HG03139 (cell line): ENCODE data around the gene DOK6.
"Not testable (repeated sequence)": the region's sequence is repeated elsewhere in the genome, so short reads cannot be mapped to it uniquely, and the experiment has no call there.

Experiments used
- ATAC-seq: cut with Tn5 transposase; IDR thresholded peaks from one replicate; pipeline ENCODE4 v1.9.1; 2021; ENCODE audit not compliant: unreplicated experiment

Gene DOK6

DNA sequence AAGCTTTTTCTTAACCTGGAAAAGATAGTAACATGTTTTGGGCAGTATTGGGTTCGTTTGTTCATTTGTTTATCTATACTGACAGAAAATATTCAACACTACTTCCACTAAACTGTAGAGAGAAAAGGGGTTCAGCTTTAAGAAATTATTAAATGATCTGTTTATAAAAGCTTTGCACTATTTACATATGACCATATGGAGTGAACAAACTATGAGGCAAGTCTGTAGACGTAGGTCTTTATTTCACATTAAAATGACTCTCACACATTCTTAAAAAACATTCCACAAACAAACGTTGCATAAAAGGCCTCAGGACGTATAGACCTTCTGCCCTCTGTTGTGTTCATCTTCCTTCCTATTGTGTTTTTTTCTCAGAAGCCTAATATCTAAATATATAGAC, 452.4 kb downstream of the DOK6 start:
- no peak for ATAC-seq

GRCh38 chr18:69854455-69854854, 453.8 kb downstream of the DOK6 start:
- ATAC-seq = no peak

DNA sequence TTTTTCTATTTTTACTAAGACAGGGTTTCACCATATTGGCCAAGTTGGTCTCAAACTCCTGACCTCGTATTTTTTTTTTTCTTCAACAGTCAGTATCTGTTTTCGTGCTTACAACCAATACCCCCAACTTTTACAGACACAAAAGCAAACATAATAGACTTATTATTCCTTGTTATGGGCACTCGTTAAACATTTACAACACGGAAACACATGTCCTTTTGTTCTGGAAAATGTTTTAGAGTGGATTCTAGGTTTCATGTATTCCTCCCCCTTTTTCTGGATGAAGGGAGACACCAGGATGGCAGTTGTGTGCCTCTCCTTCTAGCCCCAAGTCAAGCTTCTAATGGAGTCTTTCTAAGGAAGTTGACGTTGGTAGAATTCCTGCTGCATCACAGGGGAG, 458.2 kb downstream of the DOK6 start:
- no peak for ATAC-seq

DNA sequence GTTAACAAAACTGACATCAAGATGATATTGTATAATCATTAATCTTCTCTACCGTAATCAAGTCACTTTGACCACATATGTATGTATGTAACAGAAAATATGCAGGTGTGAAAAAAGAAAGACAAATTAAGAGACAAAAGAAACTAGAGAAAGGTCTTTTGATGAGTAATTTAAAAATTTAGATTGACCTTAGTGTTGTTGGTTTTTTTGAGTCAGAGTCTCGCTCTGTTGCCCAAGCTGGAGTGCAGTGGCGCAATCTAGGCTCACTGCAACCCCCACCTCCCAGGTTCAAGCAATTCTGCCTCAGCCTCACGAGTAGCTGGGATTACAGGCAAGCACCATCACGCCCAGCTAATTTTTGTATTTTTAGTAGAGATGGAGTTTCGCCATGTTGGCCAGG, 464.1 kb downstream of the DOK6 start:
- peak; percentile 71 for ATAC-seq

DNA sequence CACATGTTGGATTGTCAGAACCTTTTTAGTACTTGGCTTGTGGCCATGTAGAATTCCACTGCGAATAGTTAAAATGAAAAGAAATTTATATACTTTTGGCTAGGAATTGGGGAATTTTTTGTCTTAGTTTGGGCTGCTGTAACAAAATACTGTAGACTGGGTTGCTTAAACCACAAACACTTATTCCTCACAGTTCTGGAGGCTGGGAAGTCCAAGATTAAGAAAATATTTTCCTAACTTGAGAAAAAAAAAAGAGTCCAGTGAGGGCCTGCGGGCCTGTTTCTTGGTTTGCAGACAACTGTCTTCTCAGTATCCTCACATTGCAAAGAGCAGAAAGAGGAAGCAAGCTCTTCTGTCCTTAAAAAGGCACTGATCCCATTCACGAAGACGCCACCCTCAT, 465.1 kb downstream of the DOK6 start:
- ATAC-seq = no peak

DNA sequence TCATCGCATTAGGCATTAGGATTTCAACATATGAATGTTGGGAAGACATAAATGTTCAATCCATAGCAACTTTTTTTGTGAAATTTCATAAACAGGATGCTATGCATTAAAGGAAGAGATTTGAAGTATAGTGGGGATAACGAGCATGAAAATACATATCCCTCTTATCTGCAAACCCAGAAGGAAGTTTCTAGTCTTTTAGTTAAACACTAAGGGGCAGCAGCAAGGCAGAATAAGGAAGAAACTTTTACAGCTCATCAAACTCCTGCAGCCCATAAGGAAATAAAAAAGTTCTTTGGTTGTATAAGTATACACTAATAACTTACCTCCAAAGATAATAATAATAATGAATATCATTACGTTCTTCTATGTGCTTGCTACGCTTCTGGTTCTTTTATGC, 465.5 kb downstream of the DOK6 start:
- no peak for ATAC-seq

DNA sequence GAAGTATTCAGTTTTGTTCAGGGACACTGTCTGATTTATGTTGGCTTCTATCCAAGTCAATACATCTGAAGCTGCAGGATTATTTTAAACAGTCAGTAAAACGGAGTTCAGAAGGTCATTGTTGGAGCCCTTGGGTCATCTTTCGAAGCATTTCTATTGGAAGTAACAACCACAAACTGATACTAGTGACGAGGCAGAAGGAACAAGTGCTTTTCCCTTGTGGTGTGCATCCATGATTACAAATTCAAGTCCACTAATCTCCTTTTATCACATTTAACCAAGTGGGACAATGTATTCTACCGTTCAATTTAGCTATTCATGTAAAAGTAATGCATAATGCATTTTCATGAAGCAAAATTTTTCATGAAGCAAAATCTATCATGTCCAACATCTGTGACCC, 470.0 kb downstream of the DOK6 start:
- ATAC-seq = no peak

DNA sequence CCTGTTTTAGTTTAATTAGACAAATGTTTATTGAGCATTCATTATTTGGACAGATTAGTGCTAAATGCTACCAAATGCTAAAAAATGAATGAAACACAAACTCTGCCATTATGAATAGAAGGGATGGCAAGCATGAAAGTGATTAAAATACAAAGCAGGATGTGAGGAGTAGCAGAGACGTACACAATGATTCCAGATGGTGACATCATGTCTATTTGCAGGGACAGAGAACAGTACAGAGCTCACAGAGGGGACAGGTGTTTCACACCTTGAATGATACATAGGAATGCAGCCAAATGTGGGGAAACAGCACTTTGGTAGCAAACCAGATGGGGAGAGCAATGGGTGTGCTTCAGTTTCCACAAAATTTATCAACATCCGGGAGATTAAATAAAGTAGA, 470.7 kb downstream of the DOK6 start:
- ATAC-seq = no peak

- ATAC-seq = no peak
Observed at GRCh38 chr18:69872661-69873060, 472.0 kb downstream of the DOK6 start.

DNA sequence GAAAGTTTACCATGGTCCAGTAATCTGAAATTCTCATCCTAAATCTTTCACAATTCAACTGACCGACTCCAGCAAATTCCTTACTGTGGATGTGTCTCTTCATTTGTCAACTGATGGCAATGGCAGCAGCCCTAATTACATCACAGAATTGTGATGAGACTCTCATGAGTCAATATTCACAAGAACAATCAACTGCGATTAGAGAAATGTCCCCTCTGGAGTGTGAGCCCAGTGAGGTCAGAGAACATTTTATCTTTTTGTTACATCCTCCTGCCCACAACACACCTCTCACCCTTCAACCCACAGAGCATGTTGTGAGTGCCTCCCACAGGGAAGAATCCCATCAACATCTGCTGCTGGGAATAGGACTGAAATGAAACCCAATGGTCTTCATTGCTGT, 473.4 kb downstream of the DOK6 start:
- no peak for ATAC-seq

- ATAC-seq = no peak
Observed at GRCh38 chr18:69876490-69876889, 475.8 kb downstream of the DOK6 start.

DNA sequence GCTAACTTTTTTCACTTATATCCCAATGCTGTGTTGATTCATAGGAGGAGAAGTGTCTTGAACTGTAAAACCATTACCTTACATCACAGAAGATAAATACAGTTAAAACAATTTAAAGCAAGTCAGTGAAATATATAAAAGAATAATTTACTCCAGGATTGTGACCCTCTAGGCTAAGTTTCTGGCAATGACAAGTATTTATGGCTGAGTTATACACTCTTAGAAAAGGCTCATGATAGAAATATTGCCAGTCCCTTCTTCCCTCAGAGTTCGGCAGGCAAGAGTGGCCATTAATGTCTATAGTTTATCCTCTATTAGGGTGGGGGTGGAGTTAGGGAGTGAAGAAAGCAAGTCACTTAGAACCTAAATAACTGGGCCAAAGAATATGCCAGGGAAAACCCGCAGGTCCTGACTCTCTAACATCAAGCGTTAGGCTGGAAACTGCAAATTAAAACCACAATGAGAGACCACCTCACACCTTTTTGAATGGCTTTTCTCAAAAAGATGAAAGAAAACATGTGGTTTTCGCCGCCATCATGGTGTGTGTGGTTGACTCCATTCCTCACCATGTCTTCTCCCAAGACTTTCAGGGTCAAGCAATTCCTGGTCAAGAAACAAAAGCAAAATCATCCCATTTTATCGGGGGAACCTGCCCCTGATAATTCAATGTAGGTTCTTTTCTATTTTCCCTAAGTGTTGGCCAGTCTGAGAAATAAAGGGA, 477.7 kb downstream of the DOK6 start:
- no peak for ATAC-seq

DNA sequence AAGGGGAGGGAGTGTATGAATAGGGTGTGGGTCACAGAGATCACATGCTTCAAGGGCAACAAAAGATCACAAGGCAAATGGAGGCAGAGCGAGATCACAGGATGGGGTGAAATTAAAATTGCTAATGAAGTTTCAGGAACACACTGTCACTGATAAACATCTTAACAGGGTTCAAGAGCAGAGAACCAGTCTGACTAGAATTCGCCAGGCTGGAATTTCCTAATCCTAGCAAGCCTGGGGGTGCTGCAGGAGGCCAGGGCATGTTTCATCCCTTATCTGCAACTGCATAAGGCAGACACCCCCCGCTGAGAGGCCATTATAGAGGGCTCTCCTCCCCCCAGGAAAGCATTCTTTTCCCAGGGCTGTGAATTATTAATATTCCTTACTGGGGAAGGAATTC, 478.4 kb downstream of the DOK6 start:
- ATAC-seq = not testable (repeated sequence)

DNA sequence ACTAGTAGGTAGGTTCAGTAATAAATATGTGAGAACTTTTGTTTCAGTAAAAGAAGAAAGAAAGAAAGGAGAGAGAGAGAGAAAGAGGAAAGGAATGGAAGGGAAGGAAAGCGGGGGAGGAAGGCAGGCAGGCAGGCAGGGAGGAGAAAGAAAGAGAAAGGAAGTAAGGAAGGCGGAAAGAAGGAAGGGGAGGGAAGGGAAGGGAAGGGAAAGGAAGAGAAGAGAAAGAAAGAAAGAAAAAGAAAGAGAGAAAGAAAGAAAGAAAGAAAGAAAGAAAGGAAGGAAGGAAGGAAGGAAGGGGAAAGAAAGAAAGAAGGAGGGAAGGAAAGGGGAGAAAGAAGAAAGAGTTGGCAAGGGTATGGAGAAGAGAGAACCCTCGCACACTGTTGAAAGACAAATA, 479.4 kb downstream of the DOK6 start:
- no peak for ATAC-seq

GRCh38 chr18:69882965-69883668, 482.4 kb downstream of the DOK6 start:
- ATAC-seq = peak; percentile 39

GRCh38 chr18:69883781-69884180, 483.1 kb downstream of the DOK6 start:
- no peak for ATAC-seq

- no peak for ATAC-seq
Observed at GRCh38 chr18:69885355-69885754, 484.7 kb downstream of the DOK6 start.

DNA sequence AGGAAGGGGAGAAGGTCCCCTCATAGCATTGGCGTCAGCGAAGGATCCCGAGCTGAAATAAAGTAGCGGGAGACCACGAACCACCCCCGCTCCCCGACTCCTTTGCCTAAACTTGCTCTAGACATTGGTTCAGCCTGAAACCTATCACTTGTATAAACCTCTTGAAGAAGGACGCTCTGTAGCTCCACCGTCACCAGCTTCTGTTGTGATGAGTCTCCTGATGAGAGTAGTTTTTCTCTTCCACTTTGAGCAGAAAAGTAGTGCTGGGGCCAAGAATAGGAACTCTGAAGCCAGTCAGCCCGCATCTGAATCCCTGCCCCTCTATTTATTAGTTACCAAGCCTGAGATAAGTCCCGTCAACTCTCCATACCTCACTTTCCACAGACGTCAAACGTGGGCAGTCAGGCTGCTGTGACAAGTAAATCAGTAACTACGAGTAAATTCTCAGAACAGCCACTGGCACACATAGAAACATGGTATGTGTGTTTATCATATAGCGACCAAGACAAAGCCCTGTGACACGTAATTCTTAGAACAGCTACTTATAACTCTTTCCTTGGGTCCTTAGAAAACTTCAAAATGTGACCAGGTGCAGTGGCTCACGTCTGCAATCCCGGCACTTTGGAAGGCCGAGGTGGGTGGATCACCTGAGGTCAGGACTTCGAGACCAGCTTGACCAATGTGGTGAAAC, 485.3 kb downstream of the DOK6 start:
- peak; percentile 80 for ATAC-seq

GRCh38 chr18:69887256-69887655, 486.6 kb downstream of the DOK6 start:
- ATAC-seq = no peak

DNA sequence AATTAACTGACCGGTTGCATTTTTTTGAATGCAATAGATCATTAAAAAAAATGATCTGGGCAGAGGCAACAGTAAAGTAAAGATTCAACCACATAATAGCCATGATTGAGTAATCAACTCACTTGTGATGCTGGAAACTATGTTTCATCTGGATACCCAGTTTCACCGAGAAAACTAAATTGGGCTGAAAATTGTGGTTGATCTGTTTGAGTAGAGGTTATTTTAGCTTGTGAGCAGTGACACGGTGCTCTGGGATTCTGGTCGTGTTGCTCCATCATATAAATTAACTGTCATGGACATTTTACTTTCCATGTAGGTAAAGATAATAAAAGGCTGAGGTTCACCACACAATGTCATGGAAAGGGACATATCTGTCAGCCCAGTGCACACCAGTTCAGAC, 488.3 kb downstream of the DOK6 start:
- ATAC-seq = no peak

DNA sequence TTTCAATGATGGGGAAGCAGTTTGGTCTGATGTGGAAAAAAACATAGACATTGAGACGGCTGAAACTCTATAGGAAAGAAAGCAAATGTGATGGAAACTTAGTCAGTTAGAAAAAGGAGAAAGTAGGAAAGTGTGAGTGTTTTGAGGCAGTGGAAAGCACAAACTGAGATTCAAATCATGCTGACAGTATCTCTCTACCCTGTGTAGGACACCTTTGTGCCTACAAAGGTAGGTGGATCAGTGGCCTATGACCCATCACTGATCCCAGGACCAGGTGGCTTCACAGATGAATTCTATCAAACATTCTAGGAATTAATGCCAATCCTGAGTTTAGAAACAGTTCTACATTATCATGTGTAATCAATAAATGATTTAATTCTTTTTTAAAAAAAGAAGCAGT, 489.9 kb downstream of the DOK6 start:
- no peak for ATAC-seq

DNA sequence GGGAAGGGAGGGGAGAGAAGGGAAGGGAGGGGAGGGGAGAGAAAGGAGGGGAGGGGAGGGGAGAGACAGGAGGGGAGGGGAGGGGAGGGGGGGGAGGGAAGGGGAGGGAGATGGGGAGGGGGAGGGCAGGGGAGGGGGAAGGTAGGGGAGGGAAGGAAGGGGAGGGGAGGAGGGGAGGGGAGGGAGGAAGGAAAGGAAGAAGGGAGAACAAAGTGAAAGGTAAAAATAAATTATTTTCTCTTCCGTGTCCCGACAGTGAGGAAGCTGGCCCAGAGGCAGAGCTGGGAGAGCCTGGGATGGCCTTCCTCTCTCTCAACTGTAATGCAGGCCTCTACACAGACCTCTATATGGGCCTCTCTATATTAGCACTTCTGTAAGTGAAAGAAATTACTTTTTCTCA, 493.8 kb downstream of the DOK6 start:
- no peak for ATAC-seq
